ENCODE results near the gene CHCHD2.
"Not testable (repeated sequence)": the region's sequence is repeated elsewhere in the genome, so short reads cannot be mapped to it uniquely, and the experiment has no call there.

The CHCHD2 gene

DNA sequence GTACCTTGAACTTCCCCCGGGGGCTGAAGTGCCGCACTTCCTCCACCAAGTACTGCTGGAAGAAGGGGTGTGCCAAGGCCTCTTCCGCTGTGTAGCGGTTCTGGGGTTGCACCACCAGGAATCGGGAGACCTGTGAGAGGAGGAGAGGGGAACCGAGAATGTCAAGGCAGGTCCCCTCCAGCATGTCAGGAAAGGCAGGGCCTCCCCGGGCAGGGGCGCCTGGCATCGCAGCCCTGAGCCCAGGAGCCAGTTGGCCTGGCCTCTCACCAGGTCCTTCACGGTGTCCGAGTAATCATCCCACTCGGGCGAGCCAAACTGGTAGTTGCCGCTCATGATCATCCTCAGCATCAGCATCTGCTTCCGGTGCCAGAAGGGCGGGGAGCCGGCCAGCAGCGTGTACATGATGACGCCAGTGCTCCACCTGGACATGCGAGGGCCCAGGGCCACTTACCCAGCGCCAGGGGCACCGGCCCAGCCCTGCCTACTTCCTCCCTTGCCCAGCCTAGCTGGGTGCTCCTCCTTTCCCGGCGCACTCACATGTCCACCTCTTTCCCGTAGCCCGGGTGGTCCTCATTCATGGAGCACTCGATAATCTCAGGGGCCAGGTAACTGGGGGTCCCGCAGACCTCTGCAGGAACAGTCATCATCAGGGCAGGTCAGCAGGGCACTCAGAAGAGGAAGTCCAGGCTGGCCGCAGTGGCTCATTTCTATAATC is 24.5 kb downstream of the CHCHD2 start:
- DNase-seq, result no peak

DNA sequence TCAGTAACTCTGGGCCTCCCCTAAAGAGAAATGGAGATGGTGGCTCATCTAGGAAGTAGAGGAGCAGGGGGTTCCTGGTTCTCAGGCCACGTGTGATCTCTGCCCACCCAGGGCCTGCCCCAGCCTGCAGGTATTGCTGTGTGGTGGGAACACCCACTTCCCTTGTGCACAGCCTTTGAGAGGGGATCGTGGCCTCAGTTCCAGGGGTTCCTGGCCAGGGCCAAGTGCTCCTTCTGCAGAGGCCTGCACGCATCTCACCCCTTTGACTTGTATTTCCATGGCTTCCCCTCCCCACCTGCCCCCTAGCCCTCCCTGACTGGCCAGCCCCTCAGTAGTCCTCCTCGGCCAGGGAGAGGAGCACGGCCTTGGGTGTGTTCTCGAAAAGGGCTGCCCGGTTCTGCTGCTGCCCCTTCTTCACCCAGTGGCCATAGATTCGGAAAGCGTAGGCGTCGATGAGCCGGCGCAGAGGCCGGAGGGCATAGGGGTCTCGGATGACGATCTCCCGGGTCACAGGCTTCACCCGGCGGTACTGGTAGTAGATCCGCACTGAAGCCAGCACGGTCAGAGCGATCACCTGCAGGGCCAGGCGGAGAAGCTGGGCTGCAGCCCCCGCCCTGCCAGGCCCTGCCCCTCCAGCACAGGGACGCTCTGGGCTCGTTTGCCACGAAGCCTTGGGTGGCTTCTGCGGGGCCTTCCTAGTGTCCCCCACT is 25.4 kb downstream of the CHCHD2 start:
- not testable (repeated sequence) for DNase-seq

DNA sequence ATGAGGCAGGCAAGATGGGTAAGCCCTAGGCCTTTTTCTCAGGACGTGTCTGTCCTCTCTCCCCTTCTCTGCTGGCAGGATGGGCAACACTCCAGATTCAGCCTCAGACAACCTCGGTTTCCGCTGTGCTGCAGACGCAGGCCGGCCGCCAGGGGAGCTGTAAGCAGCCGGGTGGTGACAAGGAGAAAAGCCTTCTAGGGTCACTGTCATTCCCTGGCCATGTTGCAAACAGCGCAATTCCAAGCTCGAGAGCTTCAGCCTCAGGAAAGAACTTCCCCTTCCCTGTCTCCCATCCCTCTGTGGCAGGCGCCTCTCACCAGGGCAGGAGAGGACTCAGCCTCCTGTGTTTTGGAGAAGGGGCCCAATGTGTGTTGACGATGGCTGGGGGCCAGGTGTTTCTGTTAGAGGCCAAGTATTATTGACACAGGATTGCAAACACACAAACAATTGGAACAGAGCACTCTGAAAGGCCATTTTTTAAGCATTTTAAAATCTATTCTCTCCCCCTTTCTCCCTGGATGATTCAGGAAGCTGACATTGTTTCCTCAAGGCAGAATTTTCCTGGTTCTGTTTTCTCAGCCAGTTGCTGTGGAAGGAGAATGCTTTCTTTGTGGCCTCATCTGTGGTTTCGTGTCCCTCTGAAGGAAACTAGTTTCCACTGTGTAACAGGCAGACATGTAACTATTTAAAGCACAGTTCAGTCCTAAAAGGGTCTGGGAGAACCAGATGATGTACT is 26.7 kb downstream of the CHCHD2 start:
- peak; percentile 89 for DNase-seq

DNA sequence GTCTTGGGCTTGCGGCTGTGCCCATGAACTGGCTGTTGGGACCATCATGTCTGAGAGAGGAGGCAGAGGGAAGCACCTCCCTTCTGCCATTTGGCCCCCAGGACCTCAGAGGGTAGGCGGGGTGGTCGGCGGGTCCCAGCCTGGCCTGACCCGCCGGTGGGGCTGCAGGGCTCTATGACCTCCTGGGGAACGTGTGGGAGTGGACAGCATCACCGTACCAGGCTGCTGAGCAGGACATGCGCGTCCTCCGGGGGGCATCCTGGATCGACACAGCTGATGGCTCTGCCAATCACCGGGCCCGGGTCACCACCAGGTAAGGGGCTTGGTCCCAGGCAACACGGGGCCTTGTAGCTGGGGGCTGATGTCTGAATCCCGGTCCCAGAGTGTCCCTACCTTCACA is 28.1 kb downstream of the CHCHD2 start:
- DNase-seq, result no peak

DNA sequence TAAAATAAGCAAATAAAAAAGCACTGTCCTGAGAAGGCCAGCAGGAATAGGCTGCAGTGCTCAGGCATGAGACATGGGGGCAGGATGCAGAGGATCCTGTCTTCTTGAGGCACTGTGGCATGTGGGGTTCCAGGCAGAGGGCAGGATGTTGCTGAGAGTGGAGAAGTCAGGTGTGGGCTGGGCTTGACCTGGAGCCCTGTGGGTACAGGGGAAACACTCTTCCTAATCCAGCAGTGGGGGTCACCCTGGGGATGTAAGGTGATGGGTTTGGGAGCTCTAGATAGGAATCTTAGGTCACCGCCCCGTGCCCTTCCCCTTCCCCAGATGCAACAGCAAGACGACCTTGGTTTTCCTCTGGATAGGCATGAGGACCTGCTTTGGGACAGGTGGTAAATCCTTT is 28.6 kb downstream of the CHCHD2 start:
- DNase-seq, result no peak

DNA sequence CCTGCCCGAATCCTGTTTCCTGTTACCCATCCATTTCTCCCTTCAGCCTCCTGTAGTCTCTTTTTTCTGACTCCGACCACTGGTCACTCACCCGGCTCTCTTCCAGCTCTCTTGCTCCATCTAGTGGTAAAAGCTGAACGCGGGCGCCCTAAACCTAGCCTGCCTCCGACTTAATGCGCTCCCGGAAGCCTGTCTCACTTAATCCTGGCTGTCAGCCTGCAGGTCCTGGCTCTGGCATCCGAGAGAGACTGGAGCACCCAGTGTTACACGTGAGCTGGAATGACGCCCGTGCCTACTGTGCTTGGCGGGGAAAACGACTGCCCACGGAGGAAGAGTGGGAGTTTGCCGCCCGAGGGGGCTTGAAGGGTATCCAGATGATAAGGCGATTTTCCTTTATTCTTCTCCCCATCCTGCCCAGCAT is 31.9 kb downstream of the CHCHD2 start:
- peak; percentile 64 for DNase-seq

DNA sequence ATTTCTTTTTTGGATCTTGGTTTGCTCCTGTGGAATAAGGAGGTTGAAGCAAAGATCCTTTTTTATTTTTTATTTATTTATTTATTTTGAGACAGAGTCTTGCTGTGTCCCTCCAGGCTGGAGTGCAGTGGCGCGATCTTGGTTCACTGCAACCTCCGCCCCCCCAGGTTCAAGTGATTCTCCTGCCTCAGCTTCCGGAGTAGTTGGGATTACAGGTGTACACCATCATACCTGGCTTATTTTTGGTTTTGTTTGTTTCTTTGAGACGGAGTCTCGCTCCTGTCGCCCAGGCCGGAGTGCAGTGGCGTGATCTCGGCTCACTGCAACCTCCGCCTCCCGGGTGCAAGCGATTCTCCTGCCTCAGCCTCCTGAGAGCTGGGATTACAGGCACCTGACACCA is 39.9 kb downstream of the CHCHD2 start:
- DNase-seq, result not testable (repeated sequence)

DNA sequence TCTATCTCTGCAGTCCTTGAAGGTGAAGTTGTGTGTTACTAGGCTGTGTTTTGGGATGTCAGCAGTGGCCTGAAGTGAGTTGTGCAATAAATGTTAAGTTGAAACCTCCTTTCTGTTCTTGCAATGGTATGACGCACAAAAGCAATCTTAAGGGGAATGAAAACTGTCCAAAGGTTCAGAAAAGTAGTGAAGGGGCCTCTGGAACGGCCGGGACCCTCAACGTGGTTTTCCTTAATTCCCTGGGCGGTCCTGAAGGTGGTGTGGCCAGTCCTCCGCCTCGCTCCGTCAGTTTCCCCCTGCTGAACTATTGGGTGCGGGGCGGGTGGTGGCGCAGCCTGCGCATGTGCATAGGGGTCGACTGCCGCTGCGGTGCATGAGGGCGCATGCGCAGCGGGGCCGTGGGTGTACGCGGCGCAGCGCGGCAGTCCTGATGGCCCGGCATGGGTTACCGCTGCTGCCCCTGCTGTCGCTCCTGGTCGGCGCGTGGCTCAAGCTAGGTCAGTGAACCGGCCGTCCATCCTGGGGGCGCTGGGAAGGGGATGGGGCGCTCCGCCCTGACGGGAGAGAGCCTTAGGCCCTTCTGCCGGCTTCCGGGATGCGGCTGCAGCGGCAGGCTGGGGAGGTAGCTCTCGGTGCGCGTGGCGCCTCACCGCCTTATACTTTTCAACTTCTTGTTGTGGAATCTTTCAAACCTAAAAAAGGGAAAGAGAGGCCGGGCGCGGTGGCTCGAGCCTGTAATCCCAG is 42.2 kb downstream of the CHCHD2 start, which contains the start of gene SUMF2:
Gene SUMF2 (plus strand): TSS at position 405 of the 744 bp plus-strand sequence. CDS start 26 bp downstream, at position 431.
- DNase-seq, result peak; percentile 88

DNA sequence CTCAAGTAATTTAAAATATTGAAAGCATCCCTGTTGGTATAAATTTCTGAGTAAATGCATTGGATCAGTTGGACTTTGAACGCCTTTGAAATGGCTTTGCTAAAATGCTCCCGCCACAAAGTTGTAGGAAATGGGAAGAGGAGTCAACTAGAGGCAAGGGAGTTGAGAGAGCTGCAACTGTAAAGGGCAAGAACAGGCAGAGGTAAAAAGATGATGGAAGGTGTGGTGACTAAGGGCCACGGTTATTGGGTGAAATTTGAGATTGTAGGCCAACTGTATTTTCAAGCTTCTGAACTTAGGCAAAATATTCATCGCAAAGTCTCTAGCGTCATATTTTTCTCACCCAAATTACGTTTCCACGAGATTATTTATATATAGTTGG is 42.8 kb downstream of the CHCHD2 start:
- no peak for DNase-seq

DNA sequence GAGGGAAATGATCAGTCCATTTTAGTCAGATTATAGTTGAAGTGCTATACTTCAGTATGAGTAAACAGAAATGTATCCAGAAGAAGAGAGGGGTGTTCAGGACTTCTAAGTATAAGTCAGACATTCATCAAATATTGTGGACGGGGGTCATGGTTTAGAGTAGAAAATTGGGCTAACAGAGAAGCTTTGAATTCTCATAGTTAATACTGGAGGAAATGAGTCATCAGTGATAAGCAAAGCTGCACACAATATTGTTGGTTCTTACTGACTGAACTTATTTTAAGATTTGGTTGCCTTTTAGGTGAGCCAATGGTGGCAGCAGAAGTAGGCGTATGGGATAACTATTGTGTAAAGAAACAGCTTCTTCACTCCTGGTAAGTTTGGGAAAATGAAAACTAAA is 43.9 kb downstream of the CHCHD2 start:
- DNase-seq, result no peak

DNA sequence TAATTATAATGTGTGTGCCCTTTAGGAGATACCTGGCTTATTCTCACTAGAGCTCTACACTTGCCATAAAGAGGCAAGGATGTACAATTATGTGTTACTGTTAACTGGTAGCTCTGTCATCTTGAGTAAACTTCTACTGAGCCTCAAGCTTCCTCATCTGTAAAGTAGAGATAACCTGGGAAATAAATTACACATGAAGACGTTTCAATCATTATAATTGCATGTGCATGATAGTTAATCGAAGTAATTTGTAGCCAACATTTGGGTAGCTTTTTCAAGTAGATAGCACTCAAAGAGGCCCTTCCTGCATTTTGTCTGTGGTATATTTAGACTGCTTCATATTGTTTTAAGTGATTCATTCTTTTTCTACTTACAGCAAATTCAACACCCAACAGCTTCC is 52.3 kb downstream of the CHCHD2 start:
- no peak for DNase-seq

DNA sequence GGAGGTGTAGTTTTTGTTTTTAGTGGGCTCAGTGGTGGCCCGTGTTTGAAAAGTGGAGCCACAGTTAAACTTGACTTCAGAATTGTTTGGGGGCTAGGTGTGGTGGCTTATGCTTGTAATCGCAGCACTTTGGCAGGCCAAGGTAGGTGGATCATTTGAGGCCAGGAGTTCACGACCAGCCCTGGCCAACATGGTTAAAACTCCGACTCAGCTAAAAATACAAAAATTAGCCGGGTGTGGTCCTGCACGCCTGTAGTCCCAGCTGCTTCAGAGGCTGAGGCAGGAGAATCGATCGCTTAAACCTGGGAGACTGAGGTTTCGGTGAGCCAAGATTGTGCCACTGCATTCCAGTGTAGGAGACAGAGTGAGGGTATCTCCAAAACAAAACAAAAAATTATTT is 52.9 kb downstream of the CHCHD2 start:
- DNase-seq, result no peak

Measured in NCI-H345 (cell line).